ENCODE results near the gene LHX6. TPM values are rescaled to one million over a fixed set of nuclear protein-coding genes. Genes with fewer than 3 reads are reported as not detected.

LHX6 gene
- total and polyA plus RNA-seq, 2 of the 13 experiments (the other 11 are each of a cell fraction or from before 2014, with no cell fraction given): 1.1 to 1.3 TPM

GRCh38 chr9:122264360-122265148 lies 35.8 kb upstream of the LHX6 start, which contains the start of the genes MRRF and RBM18 (continued):
- TF ChIP-seq CBX2 (IDR thresholded peaks at IDR 0.05; ENCODE audit: low read depth, low read length) (no peak), CBX2 (CRISPR knock-in tag; IDR thresholded peaks at IDR 0.05; ENCODE audit: low read depth) (0 out of 2 replicates have a peak, but pooled peaks have one; percentile 76), HNRNPK (IDR thresholded peaks at IDR 0.05; ENCODE audit: low read depth, low read length, poor library complexity, severe bottlenecking) (no peak), CBX5 (CRISPR knock-in tag; IDR thresholded peaks at IDR 0.05; ENCODE audit: borderline replicate concordance) (peak; percentile 87; the same call in 1 of the 2 replicates), MIER2 (CRISPR knock-in tag; IDR thresholded peaks at IDR 0.05) (no peak), MAFG (CRISPR knock-in tag; IDR thresholded peaks at IDR 0.05) (no peak), HNRNPH1 (optimal IDR thresholded peaks at IDR 0.05; ENCODE audit: low read depth, low read length) (no peak), ZNF451 (CRISPR knock-in tag; IDR thresholded peaks at IDR 0.05) (peak; percentile 85), ZBTB10 (CRISPR knock-in tag; IDR thresholded peaks at IDR 0.05; ENCODE audit: borderline replicate concordance) (peak; percentile 70; the same call in 1 of the 2 replicates), MEIS1 (CRISPR knock-in tag; IDR thresholded peaks at IDR 0.05; ENCODE audit: borderline replicate concordance) (peak; percentile 98), ZC3H13 (CRISPR knock-in tag; IDR thresholded peaks at IDR 0.05) (0 out of 2 replicates have a peak, but pooled peaks have one; percentile 54), RFX1 (IDR thresholded peaks at IDR 0.05) (no peak; the same call in 1 of the 2 replicates), MTA1 (CRISPR knock-in tag; IDR thresholded peaks at IDR 0.05; ENCODE audit: borderline replicate concordance) (peak; percentile 98; the same call in 1 of the 2 replicates), ZNF674 (CRISPR knock-in tag; IDR thresholded peaks at IDR 0.05; ENCODE audit: low read depth) (peak; percentile 96; the same call in 1 of the 2 replicates), CEBPZ (IDR thresholded peaks at IDR 0.05; ENCODE audit: low read length) (no peak), CEBPB (IDR thresholded peaks at IDR 0.05; ENCODE audit: borderline replicate concordance, low read depth, low read length) (no peak), MBD4 (IDR thresholded peaks at IDR 0.05; ENCODE audit: borderline replicate concordance, low read length) (no peak), ZNF841 (CRISPR knock-in tag; IDR thresholded peaks at IDR 0.05; ENCODE audit: borderline replicate concordance) (peak; percentile 62; the same call in 1 of the 2 replicates), MYNN (CRISPR knock-in tag; IDR thresholded peaks at IDR 0.05; ENCODE audit: low read depth) (no peak; the same call in 1 of the 2 replicates), SIX1 (CRISPR knock-in tag; IDR thresholded peaks at IDR 0.05; ENCODE audit: borderline replicate concordance) (no peak)

All from HepG2 (cell line).